IMR-90 (cell line): ENCODE measurements around the gene PBOV1. TPM values are rescaled to one million over a fixed set of nuclear protein-coding genes. Genes with fewer than 3 reads are reported as not detected.

ENCODE experiments used
- ATAC-seq: fragments of 200-7000 bp; cut with Tn5 transposase; 2 replicates; pipeline ENCODE4 v1.9.1; 2020; ENCODE audit warnings: low read depth, mild to moderate bottlenecking, moderate library complexity
- BruUV-seq: library from RNA; stranded (reverse); fragments of 400-500 nt; replicated peaks from 2 replicates; lab custom pipeline; 2021; lab: Mats Ljungman, UMichigan
- CTCF ChIA-PET: fragments of 300-600 bp; formaldehyde crosslinking; extraction: SDS; loops from one replicate; lab custom pipeline; 2021; ENCODE audit warnings: antibody characterized with exemption; lab: Yijun Ruan, JAX
- POLR2A ChIA-PET: fragments of 300-600 bp; sonication (Branson Sonifier 250); formaldehyde crosslinking; loops from one replicate; lab custom pipeline; 2022; ENCODE audit warnings: antibody characterized with exemption; ENCODE audit not compliant: unreplicated experiment; lab: Charles Lee
- DNase-seq: peaks from one replicate; pipeline ENCODE4 v3.0.0; 2013
- H2AFZ ChIP-seq: replicated peaks from 2 replicates; pipeline ENCODE3; 2013; ENCODE audit warnings: low read length, mild to moderate bottlenecking; ENCODE audit not compliant: poor library complexity
- H2AK5ac ChIP-seq: 2 replicates; pipeline ENCODE4 v1.6.1; 2013; ENCODE audit warnings: low read depth, low read length, inconsistent platforms
- H2AK9ac ChIP-seq: replicated peaks from 2 replicates; pipeline ENCODE3; 2013; ENCODE audit warnings: mild to moderate bottlenecking, low read depth, low read length, moderate library complexity; ENCODE audit not compliant: poor library complexity
- H2BK120ac ChIP-seq: 2 replicates; pipeline ENCODE4 v1.6.1; 2013; ENCODE audit warnings: low read depth, low read length, inconsistent platforms
- H2BK15ac ChIP-seq: 3 replicates; pipeline ENCODE4 v1.6.1; 2013; ENCODE audit warnings: low read depth, low read length, inconsistent platforms
- H2BK20ac ChIP-seq: 2 replicates; pipeline ENCODE4 v1.6.1; 2013; ENCODE audit warnings: low read depth, mild to moderate bottlenecking, inconsistent platforms, low read length, moderate library complexity
- H2BK5ac ChIP-seq: 2 replicates; pipeline ENCODE4 v1.6.1; 2013; ENCODE audit warnings: mild to moderate bottlenecking, low read depth, low read length, inconsistent platforms; ENCODE audit not compliant: poor library complexity, severe bottlenecking
- H3K14ac ChIP-seq: replicated peaks from 2 replicates; pipeline ENCODE4 v1.6.1; 2013; ENCODE audit warnings: low read depth, low read length, inconsistent platforms
- H3K18ac ChIP-seq: 2 replicates; pipeline ENCODE4 v1.6.1; 2013; ENCODE audit warnings: low read depth, low read length, control low read depth
- H3K23ac ChIP-seq: 2 replicates; pipeline ENCODE4 v1.6.1; 2013; ENCODE audit warnings: low read depth, low read length, inconsistent platforms
- H3K27ac ChIP-seq: 2 replicates; pipeline ENCODE4 v1.5.1; 2013; ENCODE audit warnings: mild to moderate bottlenecking, control low read depth, low read length; ENCODE audit not compliant: insufficient read depth
- H3K27me3 ChIP-seq: 2 replicates; pipeline ENCODE4 v1.6.1; 2013; ENCODE audit warnings: low read length; ENCODE audit not compliant: control insufficient read depth, insufficient read depth
- H3K36me3 ChIP-seq: 2 replicates; pipeline ENCODE4 v1.6.1; 2013; ENCODE audit warnings: low read length, mixed read lengths; ENCODE audit not compliant: control insufficient read depth, insufficient read depth
- H3K4ac ChIP-seq: 2 replicates; pipeline ENCODE4 v1.6.1; 2013; ENCODE audit warnings: low read depth, low read length, inconsistent platforms
- H3K4me1 ChIP-seq: 2 replicates; pipeline ENCODE4 v1.6.1; 2013; ENCODE audit warnings: low read length, mixed read lengths; ENCODE audit not compliant: control insufficient read depth, insufficient read depth
- H3K4me2 ChIP-seq: 2 replicates; pipeline ENCODE4 v1.6.1; 2013; ENCODE audit warnings: low read depth, mild to moderate bottlenecking, control low read depth, low read length, moderate library complexity
- H3K4me3 ChIP-seq: 2 replicates; pipeline ENCODE4 v1.5.1; 2013; ENCODE audit warnings: low read depth, mild to moderate bottlenecking, control low read depth, low read length, moderate library complexity; ENCODE audit not compliant: insufficient read depth
- H3K56ac ChIP-seq: 2 replicates; pipeline ENCODE4 v1.6.1; 2013; ENCODE audit warnings: low read length, inconsistent platforms; ENCODE audit not compliant: insufficient read depth; ENCODE audit errors: extremely low read depth
- H3K79me1 ChIP-seq, 2 experiments: 2 replicates each; pipeline ENCODE4 v1.6.1; 2013; ENCODE audit warnings: low read length in 2 of 2, inconsistent platforms in 1 of 2, low read depth in 1 of 2
- H3K9ac ChIP-seq: 2 replicates; pipeline ENCODE4 v1.6.1; 2013; ENCODE audit warnings: low read depth, low read length, control low read depth
- H3K9me1 ChIP-seq: 2 replicates; pipeline ENCODE4 v1.6.1; 2013; ENCODE audit warnings: low read length, inconsistent platforms; ENCODE audit not compliant: insufficient read depth
- H3K9me3 ChIP-seq: 2 replicates; pipeline ENCODE4 v1.6.1; 2013; ENCODE audit warnings: low read length; ENCODE audit not compliant: control insufficient read depth, insufficient read depth
- H4K20me1 ChIP-seq: 2 replicates; pipeline ENCODE4 v1.6.1; 2013; ENCODE audit warnings: low read length, inconsistent platforms; ENCODE audit not compliant: insufficient read depth
- H4K5ac ChIP-seq: 2 replicates; pipeline ENCODE4 v1.6.1; 2013; ENCODE audit warnings: mild to moderate bottlenecking, low read depth, low read length, control low read depth
- H4K8ac ChIP-seq, 2 experiments: 2 replicates each; pipeline ENCODE4 v1.6.1; 2013; ENCODE audit warnings: low read depth in 2 of 2, low read length in 2 of 2, control low read depth in 1 of 2, inconsistent platforms in 1 of 2
- H4K91ac ChIP-seq: 2 replicates; pipeline ENCODE4 v1.6.1; 2013; ENCODE audit warnings: low read depth, low read length, inconsistent platforms; ENCODE audit not compliant: insufficient read depth
- CEBPB ChIP-seq: IDR thresholded peaks from 2 replicates; pipeline ENCODE4 v1.6.1; 2012; ENCODE audit warnings: low read depth, low read length, improper control_type of control experiment
- CTCF ChIP-seq: conservative IDR thresholded peaks from 2 replicates; pipeline ENCODE4 v1.5.1; 2012; ENCODE audit warnings: mild to moderate bottlenecking, low read depth, low read length, improper control_type of control experiment
- NFE2L2 ChIP-seq: fragments of 150-350 bp; IDR thresholded peaks from 2 replicates; pipeline ENCODE4 v1.6.1; 2016; ENCODE audit warnings: low read depth, mild to moderate bottlenecking, low read length
- RAD21 ChIP-seq: IDR thresholded peaks from 2 replicates; pipeline ENCODE4 v1.6.1; 2012; ENCODE audit warnings: low read length, improper control_type of control experiment
- WGBS, 2 experiments: methylation state at CpG; one replicate each; pipeline versions ENCODE4 v1.1.5 to v1.1.7; 2013; ENCODE audit warnings: missing lambda C conversion rate in 2 of 2; ENCODE audit not compliant: insufficient read length in 1 of 2; ENCODE audit errors: extremely low coverage in 2 of 2; 5-methylcytosine and 5-hydroxymethylcytosine counted together
- dilution Hi-C: fragments of 300-500 bp; cut with HindIII; formaldehyde crosslinking; loops from one replicate; pipeline ENCODE4 v1.14.3; 2018; ENCODE audit warnings: low sequenced_read_pairs; ENCODE audit not compliant: unreplicated experiment
- in situ Hi-C: fragments of 300-500 bp; cut with MboI; formaldehyde crosslinking; loops from 3 replicates; pipeline ENCODE4 v1.14.3; 2019; ENCODE audit warnings: low sequenced_read_pairs, inconsistent platforms, mixed read lengths
- intact Hi-C: fragments of 100-400 bp; cut with micrococcal nuclease; formaldehyde crosslinking; loops from 2 replicates; pipeline ENCODE4 v1.10.0; 2022
- polyA plus RNA-seq, 3 experiments: library from polyadenylated mRNA; depleted of rRNA; stranded (reverse); fragments of >200 nt; gene quantifications; 2 replicates each; pipeline ENCODE4 v1.2.3, GENCODE V29; 2012; ENCODE audit warnings: low replicate concordance in 1 of 3
- total RNA-seq: library from RNA; depleted of rRNA; stranded (reverse); fragments of >200 nt; gene quantifications from 2 replicates; pipeline ENCODE4 v1.2.3, GENCODE V29; 2012

PBOV1 gene
- total and polyA plus RNA-seq, 2 of the 4 experiments (the other 2 are of a cell fraction) = not detected

GRCh38 chr6:138211048-138211581, 7.2 kb downstream of the PBOV1 start:
- ChIA-PET CTCF (no interaction called here), POLR2A (no interaction called here)
- no peak overlapping the region for H2AK9ac ChIP-seq
- intact Hi-C loops (no loop called here), dilution Hi-C loops (no loop called here), in situ Hi-C loops (no loop called here)
- no peaks in the 10 kb centered on the region for H3K79me1 ChIP-seq
- H3K18ac ChIP-seq = no peak overlapping the region
- TF ChIP-seq CEBPB (no peak), NFE2L2 (no peak), RAD21 (no peak), CTCF (no peak)
- H2BK5ac ChIP-seq = no peak overlapping the region
- ATAC-seq = no peak
- no peak overlapping the region for H3K4me2 ChIP-seq
- H3K4ac ChIP-seq = no peak overlapping the region
- no peaks in the 10 kb centered on the region for H3K9me1 ChIP-seq
- H2BK120ac ChIP-seq = no peak overlapping the region
- H3K9ac ChIP-seq = no peak overlapping the region
- peaks cover 9% of the 10 kb centered on the region for H3K27me3 ChIP-seq
- H3K56ac ChIP-seq = no peak overlapping the region
- no peak overlapping the region for H2BK20ac ChIP-seq
- H3K4me3 ChIP-seq = no peak overlapping the region
- no peaks in the 10 kb centered on the region for H3K9me3 ChIP-seq
- H2AK5ac ChIP-seq = no peak overlapping the region
- no peak overlapping the region for H3K27ac ChIP-seq
- no peak overlapping the region for H2AFZ ChIP-seq
- H4K20me1 ChIP-seq = no peaks in the 10 kb centered on the region
- no peaks in the 10 kb centered on the region for H3K4me1 ChIP-seq
- DNase-seq = no peak
- H3K36me3 ChIP-seq = no peaks in the 10 kb centered on the region
- no peak overlapping the region for H4K8ac ChIP-seq
- no peak overlapping the region for H3K14ac ChIP-seq
- no peak overlapping the region for H4K5ac ChIP-seq
- WGBS, 2 experiments = no CpG with 5 or more reads among the region's 2 CpGs
- H3K23ac ChIP-seq = no peak overlapping the region
- no peak overlapping the region for H4K91ac ChIP-seq
- BruUV-seq = no TSS peak
- H2BK15ac ChIP-seq = no peak overlapping the region
